Nephron progenitor cell (in vitro differentiated cells): ENCODE results near the gene PMVK.
A peak's percentile ranks its signal among the peaks of the same experiment; 100 is the strongest.

Experiments used
- DNase-seq: peaks from one replicate; pipeline ENCODE4 v3.0.0; 2021
- H3K27ac Mint-ChIP-seq: 2 replicates; pipeline ENCODE4 v1.8.0; 2021; ENCODE audit warnings: mild to moderate bottlenecking, moderate library complexity, mixed read lengths
- H3K27me3 Mint-ChIP-seq: 2 replicates; pipeline ENCODE4 v1.8.0; 2021; ENCODE audit warnings: mild to moderate bottlenecking, low read depth, mixed read lengths; ENCODE audit not compliant: poor library complexity
- H3K36me3 Mint-ChIP-seq: 2 replicates; pipeline ENCODE4 v1.8.0; 2021; ENCODE audit warnings: low read depth, mixed read lengths
- H3K4me1 Mint-ChIP-seq: 2 replicates; pipeline ENCODE4 v1.8.0; 2021; ENCODE audit warnings: mixed read lengths
- H3K4me3 Mint-ChIP-seq: 2 replicates; pipeline ENCODE4 v1.8.0; 2021; ENCODE audit warnings: mild to moderate bottlenecking, moderate library complexity, mixed read lengths
- H3K9me3 Mint-ChIP-seq: 2 replicates; pipeline ENCODE4 v1.8.0; 2021; ENCODE audit warnings: mild to moderate bottlenecking, moderate library complexity, mixed read lengths
- TF ChIP-seq, protein P1 (sequence below): fragments of 200-600 bp; sonication (generic); IDR thresholded peaks from 2 replicates; pipeline ENCODE4 v1.5.0; 2021; ENCODE audit warnings: antibody characterized with exemption

The PMVK gene

DNA sequence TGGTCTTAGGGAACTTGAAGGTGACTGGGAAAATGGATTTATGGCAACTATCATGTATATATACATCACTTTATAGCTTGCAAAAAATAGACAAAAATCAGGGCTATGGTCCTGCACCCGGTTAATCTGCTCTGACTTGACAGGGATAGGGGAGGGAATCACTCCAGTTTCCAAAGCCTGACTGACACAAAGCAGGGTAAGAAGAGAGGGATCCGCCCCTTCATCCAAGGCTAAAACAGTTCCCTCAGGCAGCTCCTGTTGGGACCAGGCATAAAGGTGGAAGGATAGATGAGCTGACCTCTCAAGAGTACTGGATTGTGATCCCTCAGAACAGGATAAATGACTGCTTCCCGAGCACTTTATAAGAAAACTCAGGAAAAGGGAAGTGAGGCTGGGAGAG lies 18.0 kb upstream of the PMVK start:
- Mint-ChIP-seq H3K4me1 (peaks cover 61% of the 10 kb centered on the region), H3K9me3 (no peaks in the 10 kb centered on the region)

DNA sequence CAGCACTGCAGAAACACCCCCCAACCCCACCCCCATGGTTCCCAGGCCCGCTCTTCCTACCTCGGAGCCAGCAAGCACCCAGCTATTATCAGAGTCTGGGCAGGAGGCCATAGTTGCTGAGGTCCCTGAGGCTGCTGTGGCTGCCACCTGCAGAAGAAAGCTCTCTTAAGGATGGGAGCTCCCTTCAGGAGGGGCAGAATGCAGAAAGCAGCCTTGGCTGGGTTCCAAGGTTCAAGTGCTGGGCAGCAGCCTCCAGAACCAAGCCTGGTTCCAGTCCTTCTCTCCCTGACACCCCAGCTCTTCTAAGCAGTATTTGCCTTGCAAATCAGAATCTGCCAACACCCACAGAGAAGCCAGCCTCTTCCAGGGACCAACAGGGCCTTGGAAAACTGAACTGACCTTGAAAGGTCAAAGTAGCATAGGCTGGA lies 17.1 kb upstream of the PMVK start:
- TF ChIP-seq, protein P1, sequence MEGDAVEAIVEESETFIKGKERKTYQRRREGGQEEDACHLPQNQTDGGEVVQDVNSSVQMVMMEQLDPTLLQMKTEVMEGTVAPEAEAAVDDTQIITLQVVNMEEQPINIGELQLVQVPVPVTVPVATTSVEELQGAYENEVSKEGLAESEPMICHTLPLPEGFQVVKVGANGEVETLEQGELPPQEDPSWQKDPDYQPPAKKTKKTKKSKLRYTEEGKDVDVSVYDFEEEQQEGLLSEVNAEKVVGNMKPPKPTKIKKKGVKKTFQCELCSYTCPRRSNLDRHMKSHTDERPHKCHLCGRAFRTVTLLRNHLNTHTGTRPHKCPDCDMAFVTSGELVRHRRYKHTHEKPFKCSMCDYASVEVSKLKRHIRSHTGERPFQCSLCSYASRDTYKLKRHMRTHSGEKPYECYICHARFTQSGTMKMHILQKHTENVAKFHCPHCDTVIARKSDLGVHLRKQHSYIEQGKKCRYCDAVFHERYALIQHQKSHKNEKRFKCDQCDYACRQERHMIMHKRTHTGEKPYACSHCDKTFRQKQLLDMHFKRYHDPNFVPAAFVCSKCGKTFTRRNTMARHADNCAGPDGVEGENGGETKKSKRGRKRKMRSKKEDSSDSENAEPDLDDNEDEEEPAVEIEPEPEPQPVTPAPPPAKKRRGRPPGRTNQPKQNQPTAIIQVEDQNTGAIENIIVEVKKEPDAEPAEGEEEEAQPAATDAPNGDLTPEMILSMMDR, result no peak
- peaks cover 61% of the 10 kb centered on the region for H3K4me1 Mint-ChIP-seq

More for the DNA sequence above, 18.0 kb upstream of the PMVK start:
- no peaks in the 10 kb centered on the region for H3K27me3 Mint-ChIP-seq
- H3K27ac Mint-ChIP-seq, result peak overlapping the region; percentile 100
- peak overlapping the region; percentile 94 for H3K4me3 Mint-ChIP-seq
- TF ChIP-seq, protein P1, result no peak
- no peak for DNase-seq
- H3K36me3 Mint-ChIP-seq, result peaks cover 11% of the 10 kb centered on the region

DNA sequence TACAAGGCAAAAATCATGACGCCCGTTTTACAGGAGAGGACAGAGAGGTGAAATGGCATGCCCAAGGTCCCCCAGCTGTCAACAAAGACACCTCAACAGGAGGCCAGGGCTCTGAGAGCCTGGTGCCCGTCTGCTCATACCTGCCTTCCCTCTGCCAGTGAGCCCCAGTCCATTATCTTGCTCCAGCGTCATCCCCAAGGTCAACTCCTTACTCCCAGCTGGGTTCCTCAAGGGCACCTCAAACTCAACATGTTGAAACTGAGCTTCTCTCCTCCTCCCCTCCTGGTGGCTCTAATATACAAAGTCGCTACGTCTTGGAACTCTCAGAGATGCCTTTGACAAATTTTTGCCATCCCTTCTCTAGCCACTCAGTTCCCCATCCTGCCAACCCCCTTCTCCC lies 16.1 kb upstream of the PMVK start:
- TF ChIP-seq, protein P1, result no peak

More for the DNA sequence above, 17.1 kb upstream of the PMVK start:
- no peaks in the 10 kb centered on the region for H3K27me3 Mint-ChIP-seq
- H3K36me3 Mint-ChIP-seq, result peaks cover 13% of the 10 kb centered on the region
- DNase-seq, result no peak
- no peaks in the 10 kb centered on the region for H3K9me3 Mint-ChIP-seq
- H3K4me3 Mint-ChIP-seq, result peak overlapping the region; percentile 94
- no peak overlapping the region for H3K27ac Mint-ChIP-seq

DNA sequence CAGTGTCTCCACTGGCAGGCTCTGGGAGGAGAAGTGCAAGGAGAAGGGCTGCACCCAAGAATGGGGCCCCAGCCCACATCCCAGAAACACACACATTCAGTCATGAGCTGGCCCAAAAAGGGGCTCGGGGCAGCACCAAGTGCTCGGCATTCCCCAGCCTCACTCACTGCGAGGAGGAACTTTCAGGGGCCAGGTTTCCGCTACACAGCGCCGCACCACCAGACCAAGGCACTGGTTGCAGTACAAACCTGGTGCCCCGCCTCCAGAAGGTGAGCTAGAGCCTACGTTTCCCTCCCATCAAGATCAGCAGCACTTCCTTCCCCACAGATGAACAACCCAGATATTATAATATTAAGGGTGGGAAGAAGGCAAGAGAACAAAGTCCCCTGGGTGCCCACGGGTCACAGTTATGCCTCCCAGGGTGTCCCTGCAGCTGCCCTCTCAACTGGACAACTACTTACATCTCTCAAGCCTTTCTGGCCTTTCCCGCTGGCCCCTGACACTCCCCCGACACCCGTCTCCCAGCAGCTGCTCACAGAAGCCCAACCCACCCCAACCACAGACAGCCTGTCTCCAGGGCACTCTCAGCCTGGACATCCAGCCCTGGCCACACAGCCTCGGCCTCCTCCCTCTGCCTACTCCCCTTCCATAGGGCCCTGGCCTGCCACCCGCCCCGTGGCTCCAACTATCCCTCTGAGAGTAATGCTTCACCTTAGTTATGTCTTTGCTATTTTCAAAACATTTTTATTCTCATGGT lies 15.6 kb upstream of the PMVK start:
- peak overlapping the region; percentile 66 for H3K27ac Mint-ChIP-seq
- no peaks in the 10 kb centered on the region for H3K9me3 Mint-ChIP-seq
- peaks cover 10% of the 10 kb centered on the region for H3K36me3 Mint-ChIP-seq
- TF ChIP-seq, protein P1, result no peak
- no peaks in the 10 kb centered on the region for H3K27me3 Mint-ChIP-seq
- H3K4me1 Mint-ChIP-seq, result peaks cover 54% of the 10 kb centered on the region
- H3K4me3 Mint-ChIP-seq, result peak overlapping the region; percentile 50
- peak; percentile 32 for DNase-seq

More for the DNA sequence above, 16.1 kb upstream of the PMVK start:
- H3K4me1 Mint-ChIP-seq, result peaks cover 59% of the 10 kb centered on the region
- DNase-seq, result no peak
- peaks cover 10% of the 10 kb centered on the region for H3K36me3 Mint-ChIP-seq
- H3K27ac Mint-ChIP-seq, result peak overlapping the region; percentile 66
- H3K4me3 Mint-ChIP-seq, result peak overlapping the region; percentile 50
- no peaks in the 10 kb centered on the region for H3K27me3 Mint-ChIP-seq
- H3K9me3 Mint-ChIP-seq, result no peaks in the 10 kb centered on the region

DNA sequence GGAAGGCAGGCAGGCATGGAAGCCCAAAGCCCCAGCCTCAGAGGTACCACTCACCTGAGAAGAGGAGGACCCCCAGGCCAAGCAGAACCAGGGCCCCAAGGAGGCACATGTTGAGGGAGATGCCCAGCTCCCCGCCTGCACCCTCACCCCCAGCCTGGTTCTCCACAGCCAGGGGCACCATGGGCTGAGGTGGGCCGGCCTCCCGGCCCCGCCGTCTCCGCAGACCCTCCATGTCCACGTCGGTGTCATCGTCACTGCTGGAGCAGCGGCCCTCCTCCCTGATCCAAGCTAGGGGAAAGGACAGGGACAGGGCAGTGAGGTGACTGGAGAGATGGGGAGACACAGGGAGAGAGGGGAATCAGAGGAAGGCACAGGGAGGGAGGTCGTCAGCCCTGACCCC lies 11.6 kb upstream of the PMVK start:
- no peak for DNase-seq
- no peaks in the 10 kb centered on the region for H3K9me3 Mint-ChIP-seq
- H3K27ac Mint-ChIP-seq, result no peak overlapping the region
- H3K4me3 Mint-ChIP-seq, result no peak overlapping the region
- no peaks in the 10 kb centered on the region for H3K27me3 Mint-ChIP-seq
- TF ChIP-seq, protein P1, result no peak
- H3K4me1 Mint-ChIP-seq, result peaks cover 32% of the 10 kb centered on the region
- peaks cover 15% of the 10 kb centered on the region for H3K36me3 Mint-ChIP-seq
